Trophoblast cell (in vitro differentiated cells and primary cell): ENCODE data around the gene FOXP4.
A peak's percentile ranks its signal among the peaks of the same experiment; 100 is the strongest.

Source experiments
- DNase-seq, 2 donors: peaks; one replicate each; pipeline ENCODE4 v3.0.0-alpha.2; 2016
- H2AFZ ChIP-seq: 2 replicates; pipeline ENCODE4 v1.6.1; 2013; ENCODE audit warnings: low read length, moderate library complexity, mild to moderate bottlenecking; ENCODE audit not compliant: insufficient read depth, poor library complexity
- H2AK5ac ChIP-seq: 2 replicates; pipeline ENCODE4 v1.6.1; 2013; ENCODE audit warnings: mild to moderate bottlenecking, low read length
- H2BK120ac ChIP-seq: 2 replicates; pipeline ENCODE4 v1.6.1; 2013; ENCODE audit warnings: low read length, mild to moderate bottlenecking, moderate library complexity; ENCODE audit not compliant: insufficient read depth, poor library complexity
- H2BK12ac ChIP-seq: 2 replicates; pipeline ENCODE4 v1.6.1; 2013; ENCODE audit warnings: mild to moderate bottlenecking, low read length, moderate library complexity
- H2BK5ac ChIP-seq: 2 replicates; pipeline ENCODE4 v1.6.1; 2013; ENCODE audit warnings: low read length, low read depth, moderate library complexity, mild to moderate bottlenecking; ENCODE audit not compliant: poor library complexity
- H3K14ac ChIP-seq: 2 replicates; pipeline ENCODE4 v1.6.1; 2013; ENCODE audit warnings: mild to moderate bottlenecking, low read length
- H3K18ac ChIP-seq: 2 replicates; pipeline ENCODE4 v1.6.1; 2013; ENCODE audit warnings: mild to moderate bottlenecking, low read length
- H3K23ac ChIP-seq: 2 replicates; pipeline ENCODE4 v1.6.1; 2013; ENCODE audit warnings: low read length
- H3K27ac ChIP-seq: 2 replicates; pipeline ENCODE4 v1.5.1; 2013; ENCODE audit warnings: low read depth, mild to moderate bottlenecking, inconsistent platforms, low read length, moderate library complexity
- H3K27me3 ChIP-seq: 2 replicates; pipeline ENCODE4 v1.6.1; 2013; ENCODE audit warnings: inconsistent platforms, mild to moderate bottlenecking, low read length, moderate library complexity; ENCODE audit not compliant: insufficient read depth
- H3K36me3 ChIP-seq, 2 experiments: 1 replicate in 1 of 2; 2 replicates in 1 of 2; pipeline ENCODE4 v1.6.1; 2013; ENCODE audit warnings: low read length in 2 of 2, mild to moderate bottlenecking in 2 of 2, moderate library complexity in 1 of 2; ENCODE audit not compliant: insufficient read depth in 2 of 2, control insufficient read depth in 1 of 2
- H3K4ac ChIP-seq: 2 replicates; pipeline ENCODE4 v1.6.1; 2013; ENCODE audit warnings: low read depth, mild to moderate bottlenecking, low read length, moderate library complexity
- H3K4me1 ChIP-seq, 2 experiments: 1 replicate in 1 of 2; 2 replicates in 1 of 2; pipeline ENCODE4 v1.6.1; 2013; ENCODE audit warnings: low read length in 2 of 2, mild to moderate bottlenecking in 2 of 2, moderate library complexity in 1 of 2; ENCODE audit not compliant: insufficient read depth in 2 of 2, control insufficient read depth in 1 of 2
- H3K4me2 ChIP-seq: 2 replicates; pipeline ENCODE4 v1.6.1; 2013; ENCODE audit warnings: inconsistent platforms, mild to moderate bottlenecking, low read length, moderate library complexity
- H3K4me3 ChIP-seq: 2 replicates; pipeline ENCODE4 v1.5.1; 2013; ENCODE audit warnings: mild to moderate bottlenecking, low read depth, low read length, inconsistent platforms
- H3K79me1 ChIP-seq: one replicate; pipeline ENCODE4 v1.6.1; 2013; ENCODE audit warnings: low read length
- H3K79me2 ChIP-seq: 2 replicates; pipeline ENCODE4 v1.6.1; 2013; ENCODE audit warnings: low read length, mild to moderate bottlenecking; ENCODE audit not compliant: control insufficient read depth, insufficient read depth, poor library complexity
- H3K9ac ChIP-seq: 2 replicates; pipeline ENCODE4 v1.6.1; 2013; ENCODE audit warnings: mild to moderate bottlenecking, low read length
- H3K9me3 ChIP-seq: 2 replicates; pipeline ENCODE4 v1.6.1; 2013; ENCODE audit warnings: low read depth, mild to moderate bottlenecking, control low read depth, inconsistent platforms, low read length; ENCODE audit not compliant: insufficient read depth
- H4K12ac ChIP-seq: 2 replicates; pipeline ENCODE4 v1.6.1; 2013; ENCODE audit warnings: low read depth, mild to moderate bottlenecking, low read length, moderate library complexity
- H4K8ac ChIP-seq: 2 replicates; pipeline ENCODE4 v1.6.1; 2013; ENCODE audit warnings: low read depth, mild to moderate bottlenecking, low read length, moderate library complexity
- H4K91ac ChIP-seq: one replicate; pipeline ENCODE4 v1.6.1; 2013; ENCODE audit warnings: low read depth, mild to moderate bottlenecking, low read length, moderate library complexity
- WGBS: extraction: QIAGEN DNeasy Blood & Tissue Kit; methylation state at CpG from one replicate; pipeline ENCODE4 v1.1.7; 2013; ENCODE audit warnings: missing lambda C conversion rate; ENCODE audit not compliant: insufficient read length, insufficient coverage; ENCODE audit errors: extremely low coverage; 5-methylcytosine and 5-hydroxymethylcytosine counted together

FOXP4 gene

GRCh38 chr6:41625442-41625841 is 79.3 kb downstream of the FOXP4 start:
- Histone ChIP-seq H2AFZ (no peak overlapping the region), H3K27ac (no peak overlapping the region), H4K8ac (no peak overlapping the region), H2BK120ac (no peak overlapping the region), H4K91ac (no peak overlapping the region), H3K23ac (no peak overlapping the region), H2BK12ac (no peak overlapping the region), H2BK5ac (no peak overlapping the region), H3K9me3 (peaks cover 3% of the 10 kb centered on the region), H4K12ac (no peak overlapping the region), H3K9ac (no peak overlapping the region), H3K4me3 (no peak overlapping the region), H3K27me3 (no peaks in the 10 kb centered on the region), H3K79me1 (peaks cover 21% of the 10 kb centered on the region), H3K18ac (no peak overlapping the region), H2AK5ac (no peak overlapping the region), H3K4me1 (peaks cover 17 to 18% of the 10 kb centered on the region in 2 experiments), H3K4ac (no peak overlapping the region), H3K79me2 (peaks cover 5% of the 10 kb centered on the region), H3K4me2 (peak overlapping the region; percentile 10), H3K14ac (no peak overlapping the region), H3K36me3 (no peaks in the 10 kb centered on the region)
- no peak for DNase-seq
- WGBS = no CpG with 5 or more reads among the region's 6 CpGs

DNA sequence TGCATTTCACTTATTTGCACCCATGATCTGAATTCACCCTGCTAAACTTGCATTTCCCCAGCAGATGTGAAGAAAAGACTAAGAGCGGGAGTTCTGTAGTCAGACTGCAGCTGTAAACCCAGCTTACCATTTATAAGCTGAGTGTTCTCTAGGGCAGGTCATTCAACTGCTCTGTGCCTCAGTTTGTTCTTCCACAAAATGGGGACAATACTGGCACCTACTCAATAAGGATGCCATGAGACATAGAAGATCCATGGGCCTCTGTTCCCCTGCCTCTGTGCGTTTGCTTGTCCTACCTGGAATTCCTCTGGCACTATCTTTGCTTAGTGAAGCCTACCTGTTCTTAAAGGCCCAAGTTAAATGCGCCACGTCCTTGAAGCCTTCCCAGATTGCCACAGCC is 79.8 kb downstream of the FOXP4 start:
- H4K12ac ChIP-seq = no peak overlapping the region

DNA sequence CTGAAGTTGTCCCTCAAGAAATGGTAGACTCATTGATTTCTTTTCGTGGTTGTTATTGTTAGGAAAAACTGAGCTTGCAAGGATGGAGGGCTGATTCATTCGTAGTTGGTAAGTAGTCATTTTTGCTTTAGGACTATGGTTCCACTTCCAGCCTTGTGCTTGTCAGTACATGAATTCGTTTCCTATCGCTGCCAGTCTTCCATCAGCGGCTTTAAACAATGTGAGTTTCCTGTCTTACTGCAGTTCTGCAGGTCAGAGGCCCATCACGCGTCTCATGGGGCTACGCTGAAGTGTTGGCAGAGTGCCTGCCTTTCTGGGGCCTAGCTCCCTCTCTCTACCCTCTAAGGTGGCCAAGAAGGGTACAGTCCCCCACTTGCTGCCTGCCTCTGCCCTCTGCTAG is 80.7 kb downstream of the FOXP4 start:
- H3K18ac ChIP-seq = no peak overlapping the region
- H3K14ac ChIP-seq = no peak overlapping the region
- DNase-seq = no peak
- H3K9ac ChIP-seq = no peak overlapping the region
- H2AFZ ChIP-seq = no peak overlapping the region
- no peak overlapping the region for H3K4me3 ChIP-seq
- H2BK12ac ChIP-seq = no peak overlapping the region
- no peak overlapping the region for H3K23ac ChIP-seq
- no peak overlapping the region for H3K4me2 ChIP-seq
- H4K91ac ChIP-seq = no peak overlapping the region
- peaks cover 5% of the 10 kb centered on the region for H3K79me2 ChIP-seq
- no peaks in the 10 kb centered on the region for H3K27me3 ChIP-seq
- no peak overlapping the region for H4K12ac ChIP-seq
- H3K36me3 ChIP-seq = no peaks in the 10 kb centered on the region
- no peak overlapping the region for H2BK5ac ChIP-seq
- H3K4ac ChIP-seq = no peak overlapping the region
- no peak overlapping the region for H3K27ac ChIP-seq
- no CpG with 5 or more reads among the region's 8 CpGs for WGBS
- peaks cover 18 to 19% of the 10 kb centered on the region in 2 experiments for H3K4me1 ChIP-seq
- no peaks in the 10 kb centered on the region for H3K9me3 ChIP-seq
- no peak overlapping the region for H4K8ac ChIP-seq
- H3K79me1 ChIP-seq = peaks cover 19% of the 10 kb centered on the region
- H2BK120ac ChIP-seq = no peak overlapping the region
- H2AK5ac ChIP-seq = no peak overlapping the region

More for the DNA sequence above, 79.8 kb downstream of the FOXP4 start:
- Histone ChIP-seq H3K9me3 (no peaks in the 10 kb centered on the region), H3K4ac (no peak overlapping the region), H4K8ac (peak overlapping the region; percentile 17), H3K4me3 (no peak overlapping the region), H4K91ac (no peak overlapping the region), H3K79me1 (peaks cover 18% of the 10 kb centered on the region), H2AK5ac (peak overlapping the region; percentile 65), H3K27me3 (no peaks in the 10 kb centered on the region), H3K14ac (peak overlapping the region; percentile 44), H3K36me3 (no peaks in the 10 kb centered on the region), H2BK120ac (peak overlapping the region; percentile 14), H3K79me2 (peaks cover 5% of the 10 kb centered on the region), H3K18ac (peak overlapping the region; percentile 14), H3K4me2 (no peak overlapping the region), H3K4me1 (peaks cover 18 to 19% of the 10 kb centered on the region in 2 experiments), H3K9ac (no peak overlapping the region), H3K23ac (no peak overlapping the region), H2BK12ac (peak overlapping the region; percentile 67), H2BK5ac (no peak overlapping the region), H3K27ac (no peak overlapping the region), H2AFZ (no peak overlapping the region)
- DNase-seq = no peak
- WGBS = no CpG with 5 or more reads among the region's 4 CpGs

GRCh38 chr6:41629128-41629527 is 82.9 kb downstream of the FOXP4 start:
- no peak overlapping the region for H4K91ac ChIP-seq
- no peak overlapping the region for H2BK5ac ChIP-seq
- no peak for DNase-seq
- WGBS = no CpG with 5 or more reads among the region's 2 CpGs
- H3K27me3 ChIP-seq = no peaks in the 10 kb centered on the region
- H2BK12ac ChIP-seq = no peak overlapping the region
- H3K18ac ChIP-seq = no peak overlapping the region
- H2AFZ ChIP-seq = no peak overlapping the region
- H3K14ac ChIP-seq = no peak overlapping the region
- H3K4me3 ChIP-seq = no peak overlapping the region
- no peak overlapping the region for H4K12ac ChIP-seq
- no peaks in the 10 kb centered on the region for H3K9me3 ChIP-seq
- no peaks in the 10 kb centered on the region for H3K79me2 ChIP-seq
- H3K9ac ChIP-seq = no peak overlapping the region
- H2BK120ac ChIP-seq = no peak overlapping the region
- no peak overlapping the region for H3K4ac ChIP-seq
- no peak overlapping the region for H3K4me2 ChIP-seq
- H3K27ac ChIP-seq = no peak overlapping the region
- H2AK5ac ChIP-seq = no peak overlapping the region
- H4K8ac ChIP-seq = no peak overlapping the region
- peaks cover 4% of the 10 kb centered on the region for H3K79me1 ChIP-seq
- H3K4me1 ChIP-seq = peaks cover 6% of the 10 kb centered on the region in 2 experiments
- no peak overlapping the region for H3K23ac ChIP-seq
- no peaks in the 10 kb centered on the region for H3K36me3 ChIP-seq
